GM21528 (cell line): Measurements from ENCODE around the gene RREB1.

Experiments
- ATAC-seq: cut with Tn5 transposase; IDR thresholded peaks from one replicate; pipeline ENCODE4 v1.9.1; 2021; ENCODE audit warnings: mild to moderate bottlenecking, moderate library complexity; ENCODE audit not compliant: unreplicated experiment, low FRiP score

The RREB1 gene

DNA sequence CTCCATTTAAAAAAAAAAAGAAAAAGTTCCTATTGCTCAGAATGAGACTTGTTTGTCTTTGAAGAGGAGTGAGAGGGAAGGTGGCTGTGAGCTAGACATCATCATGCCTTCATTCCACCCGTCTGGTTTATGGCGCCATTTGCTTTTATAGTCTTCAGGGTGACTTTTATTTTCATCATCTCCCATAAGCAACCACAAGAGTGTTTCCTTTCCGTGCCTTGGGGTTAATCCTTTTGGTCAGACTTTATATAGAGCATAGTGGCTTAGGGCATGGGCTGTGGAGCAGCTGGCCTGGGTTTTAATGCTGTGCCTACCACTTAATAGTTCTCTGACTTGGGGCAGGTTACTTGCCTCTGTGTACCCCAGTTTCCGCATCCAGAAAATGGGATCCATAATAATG, 77.8 kb downstream of the RREB1 start:
- ATAC-seq: no peak

DNA sequence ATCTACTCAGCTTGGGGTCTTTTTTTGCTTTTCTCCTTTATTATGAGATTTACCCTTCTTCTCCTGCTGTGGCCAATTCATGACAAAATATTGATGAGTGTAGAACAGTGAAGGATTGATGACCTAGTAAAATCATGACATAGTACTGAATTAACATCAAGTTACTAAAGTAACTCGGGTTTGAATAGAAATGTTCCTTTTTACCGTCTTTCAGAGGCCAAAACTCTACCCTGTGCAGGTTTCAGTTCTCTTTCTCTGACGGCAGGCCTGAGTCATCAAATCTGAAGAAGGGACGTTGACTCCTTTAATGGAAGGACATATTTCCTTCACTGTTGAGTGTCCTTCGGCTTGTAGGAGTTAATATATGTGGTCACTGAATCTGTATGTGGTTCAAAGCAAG, 80.7 kb downstream of the RREB1 start:
- peak; percentile 92 for ATAC-seq

- no peak for ATAC-seq
These were observed 81.5 kb downstream of the RREB1 start for GRCh38 chr6:7189101-7189758.

DNA sequence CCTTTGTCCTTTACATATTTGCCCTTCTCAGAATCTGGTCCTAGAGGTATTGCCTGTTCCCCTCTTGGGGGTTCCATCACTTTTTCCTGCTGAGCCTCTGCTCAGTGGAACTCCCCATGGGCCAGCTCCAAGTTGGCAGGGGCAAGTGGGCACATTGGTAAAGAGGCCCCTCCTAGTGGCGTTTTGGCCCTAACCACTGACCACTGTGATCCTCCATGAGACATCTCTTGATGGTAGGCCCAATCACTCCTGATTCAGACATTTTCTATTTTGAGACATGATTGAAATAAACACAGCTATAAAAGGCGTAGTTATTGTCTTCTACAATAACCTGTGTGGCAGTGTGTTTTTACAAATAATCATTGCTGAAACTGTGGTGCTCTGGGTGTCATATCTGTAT, 83.0 kb downstream of the RREB1 start:
- ATAC-seq: no peak

DNA sequence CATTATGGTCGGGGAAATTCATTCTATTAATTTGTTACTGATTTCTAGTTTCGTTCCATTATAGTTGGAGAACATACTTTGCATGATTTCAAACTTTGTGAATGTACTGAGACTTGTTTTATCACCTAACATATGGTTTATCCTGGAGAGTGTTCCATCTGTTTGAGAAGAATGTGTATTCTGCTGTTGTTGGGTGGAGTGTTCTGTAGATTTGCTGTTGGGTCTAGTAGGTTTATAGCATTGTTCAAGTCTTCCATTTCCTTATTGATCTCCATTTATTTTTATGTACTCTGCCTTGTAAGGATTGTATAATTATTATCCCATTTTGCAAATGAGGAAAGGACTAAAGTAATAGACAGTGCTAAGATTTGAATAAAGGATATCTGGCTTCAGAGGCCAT, 85.4 kb downstream of the RREB1 start:
- ATAC-seq: no peak

GRCh38 chr6:7194657-7195056, 86.9 kb downstream of the RREB1 start:
- ATAC-seq: no peak

- no peak for ATAC-seq
These were observed 87.7 kb downstream of the RREB1 start for GRCh38 chr6:7195339-7196018.

DNA sequence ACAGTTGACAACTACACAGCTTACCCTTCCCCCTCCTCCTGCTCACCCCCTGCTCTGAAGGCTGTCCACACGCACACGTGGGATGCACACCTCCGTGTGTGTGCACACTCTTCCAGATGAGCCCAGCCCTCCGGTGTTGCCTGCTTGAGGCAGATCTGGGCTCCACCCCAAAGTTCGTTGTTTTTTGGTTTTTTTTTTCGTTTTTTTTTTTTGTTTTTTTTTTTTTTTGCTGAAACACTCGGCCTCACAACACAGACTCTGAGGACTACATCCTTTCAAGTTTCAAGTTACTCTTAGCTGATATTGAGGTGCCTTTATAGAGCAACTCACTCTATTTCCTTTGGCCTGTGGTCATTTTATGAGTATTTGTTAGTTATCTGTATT, 88.2 kb downstream of the RREB1 start:
- ATAC-seq: no peak

DNA sequence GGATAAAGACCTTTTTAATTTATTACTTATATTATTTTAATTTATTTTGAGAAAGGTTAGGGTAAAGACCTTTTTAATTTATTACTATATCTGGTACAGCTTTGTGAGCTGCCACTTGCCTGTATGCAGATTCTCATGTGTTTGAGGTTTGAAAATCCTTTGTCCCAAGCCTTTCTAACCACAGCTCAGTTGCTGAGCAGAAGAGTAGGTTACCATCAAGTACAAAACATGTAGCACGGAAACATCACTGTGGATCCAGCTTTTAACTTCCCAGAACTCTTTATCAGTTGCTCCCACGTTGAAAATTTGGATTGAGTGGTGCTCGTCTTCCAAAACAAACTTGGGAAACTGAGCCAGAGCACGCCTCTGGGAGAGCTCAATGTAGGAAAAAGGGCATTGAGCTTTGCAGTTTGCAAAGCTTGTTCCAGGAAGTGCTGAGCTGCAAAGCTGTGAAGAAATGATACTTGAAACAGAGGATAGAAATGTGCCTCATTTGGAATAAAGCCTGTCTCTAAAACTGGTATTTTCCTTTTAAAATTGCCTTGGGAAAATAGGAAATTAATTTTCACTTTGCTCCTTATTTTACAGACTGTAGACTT, 89.0 kb downstream of the RREB1 start:
- ATAC-seq: no peak

DNA sequence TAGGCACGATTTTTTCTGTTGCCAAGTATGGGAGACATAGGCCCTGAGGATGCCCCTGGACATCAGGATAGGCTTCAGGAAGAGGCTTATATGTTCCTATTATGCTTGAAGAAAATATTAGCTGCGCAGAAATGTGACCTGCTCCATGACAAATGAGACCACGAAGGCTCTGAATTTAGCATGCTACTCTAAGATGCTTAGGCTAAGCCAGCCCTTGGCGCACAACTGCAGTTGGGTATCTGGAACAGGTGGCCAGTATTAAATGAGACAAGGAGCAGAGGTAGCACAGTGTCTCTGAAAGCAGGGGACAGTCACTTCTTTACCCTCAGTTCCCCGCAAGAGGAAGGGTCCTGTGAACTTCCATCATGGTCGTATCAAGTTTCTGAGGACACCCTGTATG, 90.0 kb downstream of the RREB1 start:
- no peak for ATAC-seq

DNA sequence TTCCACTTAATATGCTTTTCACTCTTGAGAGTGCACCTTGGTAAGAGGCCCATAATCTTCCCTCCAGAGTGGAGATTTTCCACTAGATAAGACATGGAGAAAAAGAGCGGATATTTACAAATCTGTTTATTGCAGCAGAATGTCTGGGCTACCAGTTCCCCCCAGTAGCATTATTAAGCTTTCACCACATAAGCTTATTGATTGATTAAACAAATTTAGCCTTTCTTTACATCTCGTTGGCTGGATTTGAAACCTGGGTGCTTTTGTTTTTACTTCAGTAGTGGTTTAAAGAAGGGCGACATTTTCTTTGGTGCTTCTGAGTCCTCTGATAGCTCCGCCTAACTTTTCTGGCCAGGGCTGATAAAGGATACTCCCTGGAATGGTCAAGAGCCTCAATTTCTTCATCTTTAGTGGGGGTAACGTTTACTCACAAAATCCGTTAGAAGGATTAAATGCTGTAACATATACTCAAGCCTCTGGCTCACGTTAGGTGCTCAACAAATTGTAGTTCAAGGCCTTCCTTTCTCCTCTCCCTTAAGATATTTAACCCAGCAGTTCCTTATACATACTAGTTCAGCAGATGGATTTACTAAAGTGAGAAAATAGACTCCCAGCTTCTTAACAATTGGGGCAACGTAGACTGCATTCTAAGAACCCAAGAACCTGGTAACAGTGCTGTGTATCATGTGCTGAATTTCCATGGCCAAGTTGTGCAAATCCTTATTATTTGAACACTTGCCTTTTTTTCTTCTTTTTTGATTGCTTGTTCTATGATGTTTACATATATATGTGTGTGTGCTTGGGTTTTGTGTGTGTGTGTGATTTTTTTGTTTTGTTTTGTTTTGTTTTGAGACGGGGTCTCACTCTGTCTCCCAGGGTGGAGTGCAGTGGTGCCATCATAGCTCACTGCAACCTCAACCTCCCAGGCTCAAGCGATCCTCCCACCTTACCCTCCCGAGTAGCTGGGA, 91.4 kb downstream of the RREB1 start:
- no peak for ATAC-seq

DNA sequence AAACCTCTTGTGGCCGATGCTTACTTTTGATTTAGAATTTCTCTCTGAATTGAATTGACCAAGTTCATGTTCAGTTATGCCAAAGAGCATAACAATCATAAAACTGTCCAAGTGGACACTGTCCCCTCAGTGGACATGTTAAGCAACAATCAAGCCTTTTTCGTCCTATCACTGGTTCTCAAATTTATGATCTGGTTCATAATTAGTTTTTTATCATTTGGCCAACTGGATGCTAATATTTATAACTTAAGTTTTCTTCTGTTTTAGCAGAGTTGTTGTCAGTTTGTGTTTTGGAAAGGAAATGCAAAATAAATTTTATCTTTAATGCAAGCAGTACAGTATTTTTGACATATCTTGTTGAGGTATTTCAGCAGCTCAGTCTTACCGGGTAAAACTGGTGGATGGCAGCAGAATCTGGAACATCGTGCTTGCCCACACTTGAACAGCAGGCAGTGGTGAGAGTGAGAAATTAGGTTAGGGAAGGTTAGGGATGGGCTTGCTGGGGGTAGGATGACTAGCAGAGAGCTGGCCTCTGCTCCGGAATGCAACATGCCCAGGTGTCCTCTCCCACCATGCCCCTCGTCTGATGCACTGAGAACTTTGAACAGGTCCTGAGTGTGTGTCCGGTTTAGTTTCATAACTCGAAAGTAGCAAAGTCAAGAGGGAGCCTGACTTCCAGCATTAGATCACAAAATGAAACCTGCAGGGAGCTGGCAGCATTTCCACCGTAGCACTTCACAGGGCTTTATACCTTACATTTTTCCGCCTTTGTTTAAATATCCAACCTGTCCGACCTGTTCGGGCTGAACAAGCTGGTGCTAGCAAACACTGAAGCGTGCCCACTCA, 93.1 kb downstream of the RREB1 start:
- ATAC-seq: no peak

DNA sequence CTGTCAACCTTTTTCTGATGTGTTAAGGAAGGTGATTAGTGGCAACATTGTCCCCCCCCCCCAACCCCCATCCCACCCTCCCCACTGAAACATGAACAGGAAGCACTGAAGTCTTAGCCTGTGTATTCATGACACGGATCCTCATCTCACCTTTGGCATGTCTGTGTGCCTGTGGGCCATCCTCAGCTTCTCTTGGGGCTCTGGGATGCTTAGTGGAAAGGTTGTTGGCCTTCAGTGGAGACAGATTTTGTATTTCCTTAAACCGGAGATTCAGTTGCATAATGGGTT, 93.6 kb downstream of the RREB1 start:
- ATAC-seq: no peak

GRCh38 chr6:7201732-7202541, 94.2 kb downstream of the RREB1 start:
- ATAC-seq: peak; percentile 91

DNA sequence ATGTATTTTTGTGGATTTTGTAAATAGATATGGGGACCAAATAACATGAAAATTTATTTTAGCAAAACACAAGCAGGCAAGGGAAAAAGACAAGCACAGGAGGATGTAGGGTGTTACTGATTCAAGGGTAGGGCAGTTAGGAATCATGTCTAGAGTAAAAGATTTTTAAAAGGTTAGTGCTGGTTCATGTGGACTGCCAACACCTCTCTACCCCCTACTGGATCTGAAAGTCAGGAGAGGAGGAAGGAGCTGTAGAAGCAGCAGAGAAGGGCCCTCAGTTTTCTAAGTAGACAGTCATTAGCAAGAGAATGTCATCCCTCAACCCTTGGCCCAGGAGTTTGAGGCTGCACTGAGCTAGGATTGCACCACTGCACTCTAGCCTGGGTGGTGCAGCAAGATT, 95.2 kb downstream of the RREB1 start:
- no peak for ATAC-seq

GRCh38 chr6:7203939-7204338, 96.2 kb downstream of the RREB1 start:
- ATAC-seq: no peak

DNA sequence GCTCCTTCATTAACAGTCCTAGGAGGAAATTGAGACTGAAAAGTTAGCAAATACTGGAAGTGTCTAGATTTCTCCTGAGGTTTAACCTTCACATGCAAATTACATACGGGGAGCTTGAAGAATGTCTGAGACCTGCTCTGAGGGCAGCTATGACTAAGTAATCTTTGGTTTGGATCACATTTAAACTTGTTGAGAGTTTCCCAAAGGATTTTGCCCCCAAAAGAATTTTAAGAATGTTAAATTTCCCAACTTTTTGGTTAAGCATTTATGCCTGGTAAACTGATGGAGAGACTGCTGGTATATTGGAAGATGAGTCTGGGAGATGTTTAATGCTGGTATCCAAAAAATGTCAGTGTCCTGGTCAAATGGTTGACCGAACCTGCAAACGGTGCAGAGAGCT, 97.0 kb downstream of the RREB1 start:
- ATAC-seq: no peak

DNA sequence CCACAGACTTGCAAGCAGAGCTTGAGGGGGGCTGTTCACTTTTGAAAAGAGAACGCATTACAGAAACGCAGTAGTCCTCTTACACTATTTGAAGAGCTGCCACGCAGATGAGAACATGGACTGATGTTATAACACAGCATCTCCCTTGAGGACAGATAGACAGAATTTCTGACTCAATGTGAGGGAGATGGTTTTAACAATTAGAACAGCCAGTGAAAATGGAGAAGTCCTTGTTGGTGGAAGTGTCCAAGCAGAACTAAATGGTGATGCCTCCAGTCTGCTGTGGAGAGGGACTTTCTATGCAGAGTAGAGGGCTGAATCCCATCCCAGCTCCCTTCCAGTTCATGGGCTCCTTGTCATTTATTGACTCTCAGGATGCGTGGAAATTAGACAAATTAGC, 100.0 kb downstream of the RREB1 start:
- ATAC-seq: no peak

DNA sequence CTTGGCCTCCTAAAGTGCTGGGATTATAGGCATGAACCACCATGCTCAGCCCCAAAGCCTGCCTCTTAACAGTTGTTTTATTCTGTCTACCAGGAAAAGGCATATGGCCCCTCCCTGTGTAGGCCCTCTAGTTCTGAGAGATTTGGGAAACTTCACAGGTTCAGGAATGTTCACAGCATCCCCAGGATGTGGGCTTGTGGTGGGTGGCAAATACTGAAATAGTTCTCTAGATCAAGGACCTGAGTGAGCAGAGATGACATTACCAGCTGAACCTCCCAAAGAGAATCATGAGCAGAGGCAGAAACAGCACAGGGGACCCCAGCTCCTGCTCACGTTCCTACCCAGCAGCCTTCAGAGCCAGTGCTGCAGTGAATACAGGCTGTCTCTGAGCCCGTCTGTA, 105.7 kb downstream of the RREB1 start:
- no peak for ATAC-seq

GRCh38 chr6:7214468-7214867, 106.7 kb downstream of the RREB1 start:
- no peak for ATAC-seq
